Measurements from ENCODE around the gene MRC1. TPM values are rescaled to one million over a fixed set of nuclear protein-coding genes. Genes with fewer than 3 reads are reported as not detected.

Gene MRC1
- total RNA-seq, 1 experiment from 2014 or later: 0.37 TPM

GRCh38 chr10:17805330-17805729 lies 3.8 kb upstream of the MRC1 start:
- no TSS peak for BruUV-seq (replicated peaks)
- ChIA-PET CTCF (no interaction called here), RAD21 (ENCODE audit: low non-redundant PET in 1 of 2, low total read pairs in 2 of 2, uncharacterized antibody in 2 of 2, unreplicated experiment in 2 of 2) (no interaction called here), POLR2A (no interaction called here)
- no peaks in the 10 kb centered on the region for H3K27me3 ChIP-seq (ENCODE audit: insufficient read depth, low read length)
- ATAC-seq: no peak
- TF ChIP-seq ATF3 (IDR thresholded peaks at IDR 0.05): no peak
- TF ChIP-seq EGR1 (IDR thresholded peaks at IDR 0.05; ENCODE audit: low read depth): no peak
- TF ChIP-seq EZH2 (IDR thresholded peaks at IDR 0.05): no peak
- no peak for TF ChIP-seq CTCF (IDR thresholded peaks at IDR 0.05 in 2 of 3, conservative IDR thresholded peaks at IDR 0.05 in 1 of 3; ENCODE audit: borderline replicate concordance in 1 of 3, insufficient read depth in 1 of 3, low read depth in 2 of 3, low read length in 2 of 3)
- TF ChIP-seq SP1 (IDR thresholded peaks at IDR 0.05; ENCODE audit: low read depth): no peak
- TF ChIP-seq CEBPB (IDR thresholded peaks at IDR 0.05; ENCODE audit: low read depth): no peak
- H3K36me3 ChIP-seq (ENCODE audit: control insufficient read depth in 1 of 2, insufficient read depth in 2 of 2, low read length in 2 of 2): no peaks in the 10 kb centered on the region
- H3K4me1 ChIP-seq (ENCODE audit: control insufficient read depth in 1 of 2, insufficient read depth in 2 of 2, low read length in 2 of 2): no peaks in the 10 kb centered on the region
- no peak overlapping the region for H3K4me2 ChIP-seq (ENCODE audit: low read length)
- H3K9me3 ChIP-seq (ENCODE audit: control insufficient read depth in 1 of 2, insufficient read depth in 1 of 2, low read depth in 1 of 2, low read length in 2 of 2): no peaks in the 10 kb centered on the region
- H4K20me1 ChIP-seq (ENCODE audit: insufficient read depth): no peaks in the 10 kb centered on the region
- DNase-seq (ENCODE audit: low read depth, low spot score): no peak
- intact Hi-C loops (cut with micrococcal nuclease): no loop called here
- H3K79me2 ChIP-seq (ENCODE audit: insufficient read depth, low read length): no peaks in the 10 kb centered on the region
- H3K9ac ChIP-seq (ENCODE audit: low read length): no peak overlapping the region
- H2AFZ ChIP-seq (ENCODE audit: low read depth, low read length, poor library complexity, severe bottlenecking): no peak overlapping the region
- H3K9me2 ChIP-seq (ENCODE audit: insufficient read depth): no peaks in the 10 kb centered on the region
- H3K4me3 ChIP-seq (replicated peaks in 1 of 2; ENCODE audit: low read depth in 1 of 2, low read length in 2 of 2): no peak overlapping the region
- H3K27ac ChIP-seq (ENCODE audit: low read depth, low read length): no peak overlapping the region

GRCh38 chr10:17805921-17806577 lies 3.1 kb upstream of the MRC1 start:
- H3K4me2 ChIP-seq (ENCODE audit: low read length): no peak overlapping the region
- no peak overlapping the region for H3K9ac ChIP-seq (ENCODE audit: low read length)
- no peaks in the 10 kb centered on the region for H4K20me1 ChIP-seq (ENCODE audit: insufficient read depth)
- H3K9me2 ChIP-seq (ENCODE audit: insufficient read depth): no peaks in the 10 kb centered on the region
- H3K27ac ChIP-seq (ENCODE audit: low read depth, low read length): no peak overlapping the region
- intact Hi-C loops (cut with micrococcal nuclease): loop anchor here (1.0 kb wide), 1 partner anchor 409 kb away; no protein-coding TSS in a partner anchor
- ChIA-PET CTCF (interaction anchor here (1.0 kb wide), 1 partner anchor 411 kb away, joined by 4 read pairs; no protein-coding TSS in a partner anchor), RAD21 (ENCODE audit: low non-redundant PET in 1 of 2, low total read pairs in 2 of 2, uncharacterized antibody in 2 of 2, unreplicated experiment in 2 of 2) (no interaction called here), POLR2A (no interaction called here)
- no peak overlapping the region for H3K4me3 ChIP-seq (replicated peaks in 1 of 2; ENCODE audit: low read depth in 1 of 2, low read length in 2 of 2)
- H2AFZ ChIP-seq (ENCODE audit: low read depth, low read length, poor library complexity, severe bottlenecking): no peak overlapping the region
- DNase-seq (ENCODE audit: low read depth, low spot score) (peak; percentile 29), ATAC-seq (peak; percentile 100)
- H3K36me3 ChIP-seq (ENCODE audit: control insufficient read depth in 1 of 2, insufficient read depth in 2 of 2, low read length in 2 of 2): no peaks in the 10 kb centered on the region
- H3K4me1 ChIP-seq (ENCODE audit: control insufficient read depth in 1 of 2, insufficient read depth in 2 of 2, low read length in 2 of 2): no peaks in the 10 kb centered on the region
- no peaks in the 10 kb centered on the region for H3K9me3 ChIP-seq (ENCODE audit: control insufficient read depth in 1 of 2, insufficient read depth in 1 of 2, low read depth in 1 of 2, low read length in 2 of 2)
- no peaks in the 10 kb centered on the region for H3K79me2 ChIP-seq (ENCODE audit: insufficient read depth, low read length)
- no TSS peak for BruUV-seq (replicated peaks)
- no peaks in the 10 kb centered on the region for H3K27me3 ChIP-seq (ENCODE audit: insufficient read depth, low read length)
- TF ChIP-seq SP1 (IDR thresholded peaks at IDR 0.05; ENCODE audit: low read depth): no peak
- no peak for TF ChIP-seq EZH2phosphoT487 (IDR thresholded peaks at IDR 0.05; ENCODE audit: borderline replicate concordance)
- no peak for TF ChIP-seq CEBPB (IDR thresholded peaks at IDR 0.05; ENCODE audit: low read depth)
- TF ChIP-seq FOSL1 (IDR thresholded peaks at IDR 0.05; ENCODE audit: low read depth): no peak
- no peak for TF ChIP-seq SIN3A (IDR thresholded peaks at IDR 0.05; ENCODE audit: low read depth)
- TF ChIP-seq RAD21 (IDR thresholded peaks at IDR 0.05; ENCODE audit: low read depth): peak; percentile 69
- no peak for TF ChIP-seq REST (IDR thresholded peaks at IDR 0.05; ENCODE audit: low read depth)
- no peak for TF ChIP-seq POLR2A (IDR thresholded peaks at IDR 0.05; ENCODE audit: borderline replicate concordance, extremely low read depth, insufficient read depth, insufficient read length)
- no peak for TF ChIP-seq ZFX (IDR thresholded peaks at IDR 0.05)
- TF ChIP-seq JUND (IDR thresholded peaks at IDR 0.05): no peak
- no peak for TF ChIP-seq MAX (IDR thresholded peaks at IDR 0.05)

Measured in HCT116 (cell line).